Retinal pigment epithelial cell (primary cell): ENCODE results near the gene FAF1.

Experiments used
- DNase-seq: peaks from one replicate; pipeline ENCODE4 v3.0.0-alpha.2; 2010; ENCODE audit warnings: low read depth
- H3K4me3 ChIP-seq: 2 replicates; pipeline ENCODE4 v1.5.1; 2011; ENCODE audit warnings: mild to moderate bottlenecking, low read length, control low read depth, moderate library complexity
- TF ChIP-seq, protein P1 (sequence below): conservative IDR thresholded peaks from 2 replicates; pipeline ENCODE4 v1.5.1; 2011; ENCODE audit warnings: low read depth, low read length, control low read depth, inconsistent platforms

FAF1 gene

GRCh38 chr1:50707824-50708223, 252.2 kb downstream of the FAF1 start:
- TF ChIP-seq, protein P1, sequence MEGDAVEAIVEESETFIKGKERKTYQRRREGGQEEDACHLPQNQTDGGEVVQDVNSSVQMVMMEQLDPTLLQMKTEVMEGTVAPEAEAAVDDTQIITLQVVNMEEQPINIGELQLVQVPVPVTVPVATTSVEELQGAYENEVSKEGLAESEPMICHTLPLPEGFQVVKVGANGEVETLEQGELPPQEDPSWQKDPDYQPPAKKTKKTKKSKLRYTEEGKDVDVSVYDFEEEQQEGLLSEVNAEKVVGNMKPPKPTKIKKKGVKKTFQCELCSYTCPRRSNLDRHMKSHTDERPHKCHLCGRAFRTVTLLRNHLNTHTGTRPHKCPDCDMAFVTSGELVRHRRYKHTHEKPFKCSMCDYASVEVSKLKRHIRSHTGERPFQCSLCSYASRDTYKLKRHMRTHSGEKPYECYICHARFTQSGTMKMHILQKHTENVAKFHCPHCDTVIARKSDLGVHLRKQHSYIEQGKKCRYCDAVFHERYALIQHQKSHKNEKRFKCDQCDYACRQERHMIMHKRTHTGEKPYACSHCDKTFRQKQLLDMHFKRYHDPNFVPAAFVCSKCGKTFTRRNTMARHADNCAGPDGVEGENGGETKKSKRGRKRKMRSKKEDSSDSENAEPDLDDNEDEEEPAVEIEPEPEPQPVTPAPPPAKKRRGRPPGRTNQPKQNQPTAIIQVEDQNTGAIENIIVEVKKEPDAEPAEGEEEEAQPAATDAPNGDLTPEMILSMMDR: no peak
- DNase-seq: no peak
- H3K4me3 ChIP-seq: no peak overlapping the region

DNA sequence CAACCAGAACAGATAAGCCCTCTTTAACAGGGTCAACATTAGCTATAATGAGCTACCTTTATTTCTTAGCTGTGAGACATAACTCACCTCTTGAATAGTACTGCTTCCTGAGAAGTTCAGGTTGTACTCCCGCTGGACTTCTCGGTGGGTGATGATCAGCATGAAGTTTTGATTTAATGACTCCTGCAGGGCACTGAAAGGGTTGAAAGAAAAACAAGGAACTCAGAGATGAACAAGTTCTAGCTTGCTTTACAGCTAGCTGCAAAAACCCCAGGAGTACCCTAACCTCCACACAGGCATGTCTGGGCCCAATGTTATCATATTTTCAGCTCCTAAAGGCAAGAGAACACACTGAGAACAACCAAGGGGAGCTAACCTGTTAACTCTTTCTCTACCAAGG, 254.4 kb downstream of the FAF1 start:
- no peak overlapping the region for H3K4me3 ChIP-seq
- DNase-seq: no peak
- TF ChIP-seq, protein P1: no peak

DNA sequence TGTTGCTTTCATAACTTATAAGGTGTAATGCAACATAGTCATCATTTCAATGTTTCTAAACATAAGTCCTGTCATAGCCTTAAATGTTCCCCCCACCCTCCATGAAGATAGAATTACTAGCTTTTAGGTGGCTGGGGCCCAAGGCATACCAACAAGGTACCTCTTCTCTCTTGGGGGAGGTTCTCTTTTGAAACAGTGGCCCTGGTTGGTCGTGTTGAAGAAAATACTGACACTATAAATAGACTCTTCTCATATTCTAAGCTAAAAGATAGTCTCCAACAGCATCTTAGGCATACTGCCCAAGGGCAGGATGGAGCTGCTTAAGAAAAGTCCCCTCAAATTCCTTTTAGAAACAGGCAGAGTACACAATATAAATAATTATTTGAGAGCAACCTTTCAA, 255.0 kb downstream of the FAF1 start:
- H3K4me3 ChIP-seq: no peak overlapping the region
- TF ChIP-seq, protein P1: no peak
- no peak for DNase-seq

DNA sequence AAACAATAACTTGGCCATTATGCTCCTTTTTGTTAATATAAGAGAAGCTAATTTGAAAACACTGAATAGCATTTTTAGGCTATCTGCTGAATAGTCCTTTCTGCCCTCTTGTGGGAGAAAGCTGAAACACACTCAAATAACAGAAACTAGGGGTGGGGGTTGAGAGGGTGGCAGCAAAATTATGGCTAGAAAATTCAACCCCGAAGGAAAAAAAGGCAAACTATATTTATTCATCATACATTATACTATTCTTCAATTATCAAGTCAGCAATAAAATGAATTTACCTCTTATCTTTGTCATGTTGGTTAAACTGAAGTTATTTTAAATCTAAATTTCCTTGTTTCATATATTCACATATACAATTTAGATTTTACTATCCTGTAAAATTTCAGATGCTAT, 255.9 kb downstream of the FAF1 start:
- TF ChIP-seq, protein P1: peak; percentile 85
- DNase-seq: no peak
- H3K4me3 ChIP-seq: no peak overlapping the region

DNA sequence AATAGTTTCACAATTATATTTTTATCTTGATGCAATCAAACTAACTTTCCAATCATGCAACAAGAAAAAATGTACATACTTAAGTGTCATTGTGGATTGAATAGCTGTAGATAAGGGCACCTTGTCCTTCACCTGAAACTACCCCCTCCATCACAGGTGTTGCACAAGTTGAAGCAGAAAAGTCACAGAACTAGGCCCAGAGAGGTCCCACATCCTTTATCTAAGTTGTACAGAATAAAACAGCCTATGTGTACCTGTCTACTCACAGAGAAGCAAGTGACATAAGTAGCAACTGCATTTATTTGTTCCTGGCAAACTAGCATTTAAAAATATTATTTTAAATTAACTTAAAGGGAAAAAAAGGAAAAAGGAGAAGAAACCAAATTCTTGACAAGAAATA, 256.8 kb downstream of the FAF1 start:
- TF ChIP-seq, protein P1: no peak

GRCh38 chr1:50702395-50702794, 257.7 kb downstream of the FAF1 start:
- H3K4me3 ChIP-seq: no peak overlapping the region
- TF ChIP-seq, protein P1: no peak
- DNase-seq: no peak

More for the DNA sequence above, 256.8 kb downstream of the FAF1 start:
- H3K4me3 ChIP-seq: no peak overlapping the region
- no peak for DNase-seq

DNA sequence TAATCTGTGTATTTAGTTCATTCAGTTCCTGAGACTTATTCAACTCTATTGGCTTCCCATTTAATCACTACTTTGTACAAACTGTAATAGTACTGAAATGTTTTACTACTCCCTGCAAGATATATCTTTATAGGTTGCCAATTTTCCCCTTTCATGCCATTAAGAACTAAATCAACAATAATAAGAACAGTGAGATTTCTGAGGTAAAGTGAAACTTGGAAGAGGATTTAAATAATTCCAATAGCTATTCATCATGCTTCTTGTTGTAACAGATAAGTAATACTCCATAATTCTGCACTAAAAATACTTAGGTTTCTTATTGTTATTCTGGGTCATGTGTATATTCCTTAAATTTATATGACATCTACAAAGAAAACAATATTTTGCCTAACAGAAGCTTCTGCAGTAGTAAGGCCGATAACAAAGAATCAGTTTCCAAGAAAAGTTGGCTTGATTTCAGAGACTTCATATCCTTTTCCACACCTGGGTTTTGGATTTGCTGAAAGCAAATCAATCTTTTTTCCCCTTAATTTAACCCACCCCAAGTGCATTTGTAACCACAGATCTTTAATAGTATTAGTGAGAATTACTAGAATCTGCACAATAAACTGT, 258.3 kb downstream of the FAF1 start:
- TF ChIP-seq, protein P1: no peak
- H3K4me3 ChIP-seq: no peak overlapping the region

More for the DNA sequence above, 258.3 kb downstream of the FAF1 start:
- no peak for DNase-seq
